ENCODE measurements around the gene LRRC49.
"Not testable (repeated sequence)": the region's sequence is repeated elsewhere in the genome, so short reads cannot be mapped to it uniquely, and the experiment has no call there.

The LRRC49 gene

GRCh38 chr15:70926914-70927313 is 34.3 kb downstream of the LRRC49 start:
- not testable (repeated sequence) for DNase-seq

GRCh38 chr15:70931821-70932220 is 39.2 kb downstream of the LRRC49 start:
- DNase-seq, result no peak

- DNase-seq, result no peak
Observed at GRCh38 chr15:70932397-70932796, 39.8 kb downstream of the LRRC49 start.

GRCh38 chr15:70933411-70933810 is 40.8 kb downstream of the LRRC49 start:
- no peak for DNase-seq

GRCh38 chr15:70935631-70936030 is 43.0 kb downstream of the LRRC49 start:
- DNase-seq, result no peak

- DNase-seq, result peak; percentile 76 to 90
Observed at GRCh38 chr15:70936326-70936725, 43.7 kb downstream of the LRRC49 start.

- peak; percentile 60 to 75 for DNase-seq
Observed at GRCh38 chr15:70943285-70943684, 50.7 kb downstream of the LRRC49 start.

GRCh38 chr15:70947351-70948335 is 55.0 kb downstream of the LRRC49 start:
- no peak for DNase-seq

GRCh38 chr15:70950953-70951352 is 58.3 kb downstream of the LRRC49 start:
- DNase-seq, result no peak

GRCh38 chr15:70954171-70954570 is 61.5 kb downstream of the LRRC49 start:
- no peak for DNase-seq

GRCh38 chr15:70954733-70955132 is 62.1 kb downstream of the LRRC49 start:
- DNase-seq, result no peak

- no peak for DNase-seq
Observed at GRCh38 chr15:70955151-70955550, 62.5 kb downstream of the LRRC49 start.

GRCh38 chr15:70956201-70956995 is 63.8 kb downstream of the LRRC49 start:
- DNase-seq, result no peak

GRCh38 chr15:70962084-70962483 is 69.5 kb downstream of the LRRC49 start:
- peak in 1 of 2 experiments; percentile 18 for DNase-seq

- no peak for DNase-seq
Observed at GRCh38 chr15:70963199-70963598, 70.6 kb downstream of the LRRC49 start.

GRCh38 chr15:70964058-70964457 is 71.4 kb downstream of the LRRC49 start:
- DNase-seq, result no peak

- no peak for DNase-seq
Observed at GRCh38 chr15:70964686-70965085, 72.1 kb downstream of the LRRC49 start.

GRCh38 chr15:70967646-70968045 is 75.0 kb downstream of the LRRC49 start:
- DNase-seq, result no peak

GRCh38 chr15:70974004-70974832 is 81.6 kb downstream of the LRRC49 start:
- DNase-seq, result peak in 1 of 2 experiments; percentile 1

GRCh38 chr15:70976851-70977250 is 84.2 kb downstream of the LRRC49 start:
- no peak for DNase-seq

- DNase-seq, result no peak
Observed at GRCh38 chr15:70995383-70995970, 102.9 kb downstream of the LRRC49 start.

GRCh38 chr15:70998319-70998718 is 105.7 kb downstream of the LRRC49 start:
- DNase-seq, result no peak

Data from NCI-H524 (cell line).